Activated CD8-positive, alpha-beta memory T cell treated with anti-CD3 and anti-CD28 coated beads, Interleukin-2, amount 50 U/mL, for 1 hour (primary cell): ENCODE measurements around the gene SULT6B1.

ENCODE experiments used
- DNase-seq: peaks from one replicate; pipeline ENCODE4 v3.0.0-alpha.2; 2020; ENCODE audit errors: extremely low read depth

Gene SULT6B1

GRCh38 chr2:37153224-37153623 is 35.2 kb downstream of the SULT6B1 start:
- no peak for DNase-seq

- DNase-seq, result no peak
Measured at GRCh38 chr2:37149626-37150322, 38.7 kb downstream of the SULT6B1 start.

GRCh38 chr2:37148325-37148724 is 40.1 kb downstream of the SULT6B1 start:
- DNase-seq, result no peak

- DNase-seq, result no peak
Measured at GRCh38 chr2:37146062-37146461, 42.4 kb downstream of the SULT6B1 start.

- DNase-seq, result no peak
Measured at GRCh38 chr2:37143974-37144373, 44.5 kb downstream of the SULT6B1 start.

- DNase-seq, result no peak
Measured at GRCh38 chr2:37142546-37142945, 45.9 kb downstream of the SULT6B1 start.

GRCh38 chr2:37132914-37133313 is 55.6 kb downstream of the SULT6B1 start:
- DNase-seq, result no peak

GRCh38 chr2:37125416-37125815 is 63.1 kb downstream of the SULT6B1 start:
- no peak for DNase-seq

- no peak for DNase-seq
Measured at GRCh38 chr2:37119157-37119556, 69.3 kb downstream of the SULT6B1 start.
